HepG2 (cell line): ENCODE results near the gene LCN2. TPM values are rescaled to one million over a fixed set of nuclear protein-coding genes. Genes with fewer than 3 reads are reported as not detected.
A peak's percentile ranks its signal among the peaks of the same experiment; 100 is the strongest.

Experiments used
- AHDC1 ChIP-seq: sonication (generic); formaldehyde crosslinking; IDR thresholded peaks from 2 replicates; pipeline ENCODE4 v1.5.1; 2020; ENCODE audit warnings: mild to moderate bottlenecking, missing genetic modification reagents, borderline replicate concordance
- AKAP8 ChIP-seq: sonication (generic); formaldehyde crosslinking; IDR thresholded peaks from 2 replicates; pipeline ENCODE4 v1.5.1; 2020; ENCODE audit warnings: mild to moderate bottlenecking, missing genetic modification reagents
- DR1 ChIP-seq: sonication (generic); formaldehyde crosslinking; IDR thresholded peaks from 2 replicates; pipeline ENCODE4 v1.8.0; 2021; ENCODE audit warnings: mild to moderate bottlenecking, missing genetic modification reagents, inconsistent platforms
- MATR3 ChIP-seq: sonication (generic); formaldehyde crosslinking; IDR thresholded peaks from 2 replicates; pipeline ENCODE4 v1.4.0; 2020; ENCODE audit warnings: missing genetic modification reagents
- MED13 ChIP-seq: sonication (generic); formaldehyde crosslinking; IDR thresholded peaks from 2 replicates; pipeline ENCODE4 v1.5.0; 2020; ENCODE audit warnings: missing genetic modification reagents
- NCOA5 ChIP-seq: sonication (generic); formaldehyde crosslinking; IDR thresholded peaks from 2 replicates; pipeline ENCODE4 v1.4.0; 2020; ENCODE audit warnings: missing genetic modification reagents
- NFATC3 ChIP-seq: sonication (generic); formaldehyde crosslinking; IDR thresholded peaks from 2 replicates; pipeline ENCODE4 v1.5.1; 2020; ENCODE audit warnings: mild to moderate bottlenecking, missing genetic modification reagents
- NKX3-1 ChIP-seq: sonication (generic); formaldehyde crosslinking; IDR thresholded peaks from 2 replicates; pipeline ENCODE4 v1.5.0; 2020; ENCODE audit warnings: missing genetic modification reagents
- NONO ChIP-seq, 2 experiments: fragments of 450-650 bp in 1 of 2; sonication (generic) in 1 of 2; formaldehyde crosslinking in 1 of 2; IDR thresholded peaks in 1 of 2; conservative IDR thresholded peaks in 1 of 2; 2 replicates each; pipeline versions ENCODE4 v1.6.1 to v1.8.0; 2017 to 2022; ENCODE audit warnings: mild to moderate bottlenecking in 1 of 2, missing genetic modification reagents in 1 of 2, moderate library complexity in 1 of 2
- RARG ChIP-seq: sonication (generic); formaldehyde crosslinking; IDR thresholded peaks from 2 replicates; pipeline ENCODE4 v1.4.0; 2020; ENCODE audit warnings: low read depth, mild to moderate bottlenecking, missing genetic modification reagents
- TRIM24 ChIP-seq: sonication (generic); formaldehyde crosslinking; IDR thresholded peaks from 2 replicates; pipeline ENCODE4 v1.8.0; 2022; ENCODE audit warnings: mild to moderate bottlenecking, missing genetic modification reagents
- ZEB1 ChIP-seq: IDR thresholded peaks from 2 replicates; pipeline ENCODE4 v1.6.1; 2012; ENCODE audit warnings: mild to moderate bottlenecking, low read depth, inconsistent platforms; ENCODE audit not compliant: insufficient replicate concordance
- ZNF276 ChIP-seq: sonication (generic); formaldehyde crosslinking; IDR thresholded peaks from 2 replicates; pipeline ENCODE4 v1.4.0; 2020; ENCODE audit warnings: mild to moderate bottlenecking, low read depth, missing genetic modification reagents
- ZNF607 ChIP-seq: sonication (generic); formaldehyde crosslinking; IDR thresholded peaks from 2 replicates; pipeline ENCODE4 v1.5.1; 2020; ENCODE audit warnings: missing genetic modification reagents, mild to moderate bottlenecking, borderline replicate concordance
- ZSCAN25 ChIP-seq: sonication (generic); formaldehyde crosslinking; IDR thresholded peaks from 2 replicates; pipeline ENCODE4 v1.8.0; 2022; ENCODE audit warnings: mild to moderate bottlenecking, missing genetic modification reagents
- polyA plus RNA-seq, 8 experiments: library from polyadenylated mRNA; depleted of rRNA in 3 of 8; stranded (reverse) in 7 of 8; unstranded in 1 of 8; fragments of >200 nt; fragmentation: Illumina TruSeq in 4 of 8; extraction: Trizol in 4 of 8; gene quantifications; 2 replicates each; pipeline versions ENCODE4 v1.2.1 to v1.2.3, GENCODE V29; 2011 to 2016; ENCODE audit warnings: low read depth in 4 of 8, missing spikeins in 1 of 8, mixed read lengths in 1 of 8; ENCODE audit not compliant: insufficient read depth in 1 of 8
- total RNA-seq, 5 experiments: library from RNA; depleted of rRNA; stranded (reverse); fragments of >200 nt; fragmentation: Illumina TruSeq; extraction: Trizol; gene quantifications; 2 replicates each; pipeline ENCODE4 v1.2.3, GENCODE V29; 2016; ENCODE audit warnings: low read depth in 1 of 5
- TF ChIP-seq, protein P1 (sequence below), 2 experiments: fragments of 450-650 bp in 1 of 2; sonication (generic) in 1 of 2; formaldehyde crosslinking; IDR thresholded peaks; 2 replicates each; pipeline versions ENCODE4 v1.5.0 to v1.8.0; 2020 to 2022; ENCODE audit warnings: mild to moderate bottlenecking in 1 of 2, missing genetic modification reagents in 1 of 2
- TF ChIP-seq, protein P2 (sequence below): sonication (generic); formaldehyde crosslinking; IDR thresholded peaks from 2 replicates; pipeline ENCODE4 v1.8.1; 2022; ENCODE audit warnings: mild to moderate bottlenecking, missing genetic modification reagents

Gene LCN2
- total and polyA plus RNA-seq, 2 of the 13 experiments (the other 11 are each of a cell fraction or from before 2014, with no cell fraction given): 0.38 to 1.4 TPM

GRCh38 chr9:128127990-128128835 is 21.0 kb upstream of the LCN2 start (continued):
- 0 out of 2 replicates have a peak, but pooled peaks have one; percentile 24 for TF ChIP-seq ZSCAN25
- no peak for TF ChIP-seq DR1 (CRISPR knock-in tag)
- TF ChIP-seq, protein P1, sequence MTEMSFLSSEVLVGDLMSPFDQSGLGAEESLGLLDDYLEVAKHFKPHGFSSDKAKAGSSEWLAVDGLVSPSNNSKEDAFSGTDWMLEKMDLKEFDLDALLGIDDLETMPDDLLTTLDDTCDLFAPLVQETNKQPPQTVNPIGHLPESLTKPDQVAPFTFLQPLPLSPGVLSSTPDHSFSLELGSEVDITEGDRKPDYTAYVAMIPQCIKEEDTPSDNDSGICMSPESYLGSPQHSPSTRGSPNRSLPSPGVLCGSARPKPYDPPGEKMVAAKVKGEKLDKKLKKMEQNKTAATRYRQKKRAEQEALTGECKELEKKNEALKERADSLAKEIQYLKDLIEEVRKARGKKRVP (CRISPR knock-in tag; IDR thresholded peaks at IDR 0.05): peak in 1 of 2 experiments; percentile 53; a peak in 2 of 4 replicates
- no peak for TF ChIP-seq MATR3 (CRISPR knock-in tag)
- no peak for TF ChIP-seq NKX3-1 (CRISPR knock-in tag)
- peak; percentile 41; the same call in 1 of the 2 replicates for TF ChIP-seq ZNF276 (CRISPR knock-in tag)
- 0 out of 2 replicates have a peak, but pooled peaks have one; percentile 16 for TF ChIP-seq AHDC1 (CRISPR knock-in tag)
- no peak for TF ChIP-seq NFATC3 (CRISPR knock-in tag)
- TF ChIP-seq ZEB1: no peak
- no peak for TF ChIP-seq RARG (CRISPR knock-in tag)
- no peak for TF ChIP-seq MED13
- TF ChIP-seq ZNF607 (CRISPR knock-in tag): no peak; the same call in 1 of the 2 replicates
- no peak for TF ChIP-seq TRIM24 (CRISPR knock-in tag)
- TF ChIP-seq NCOA5 (CRISPR knock-in tag): no peak
- no peak for TF ChIP-seq AKAP8
- TF ChIP-seq, protein P2, sequence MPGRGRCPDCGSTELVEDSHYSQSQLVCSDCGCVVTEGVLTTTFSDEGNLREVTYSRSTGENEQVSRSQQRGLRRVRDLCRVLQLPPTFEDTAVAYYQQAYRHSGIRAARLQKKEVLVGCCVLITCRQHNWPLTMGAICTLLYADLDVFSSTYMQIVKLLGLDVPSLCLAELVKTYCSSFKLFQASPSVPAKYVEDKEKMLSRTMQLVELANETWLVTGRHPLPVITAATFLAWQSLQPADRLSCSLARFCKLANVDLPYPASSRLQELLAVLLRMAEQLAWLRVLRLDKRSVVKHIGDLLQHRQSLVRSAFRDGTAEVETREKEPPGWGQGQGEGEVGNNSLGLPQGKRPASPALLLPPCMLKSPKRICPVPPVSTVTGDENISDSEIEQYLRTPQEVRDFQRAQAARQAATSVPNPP: no peak
- TF ChIP-seq NONO (IDR thresholded peaks at IDR 0.05): no peak
- peak; percentile 46; the same call in 1 of the 2 replicates for TF ChIP-seq NONO (CRISPR knock-in tag; conservative IDR thresholded peaks at IDR 0.05)
